ENCODE data around the gene TAMALIN. TPM values are rescaled to one million over a fixed set of nuclear protein-coding genes. Genes with fewer than 3 reads are reported as not detected.

Gene TAMALIN
- total RNA-seq (2014; rRNA removed; shearing (Covaris generic)) (3.0 and 3.5 TPM in 2 replicates), polyA plus RNA-seq (2016; fragmentation: Nextera tagmentation; extraction: Ambion mirVana) (0.34 and 0.73 TPM in 2 replicates)
- long read RNA-seq: 0 reads

DNA sequence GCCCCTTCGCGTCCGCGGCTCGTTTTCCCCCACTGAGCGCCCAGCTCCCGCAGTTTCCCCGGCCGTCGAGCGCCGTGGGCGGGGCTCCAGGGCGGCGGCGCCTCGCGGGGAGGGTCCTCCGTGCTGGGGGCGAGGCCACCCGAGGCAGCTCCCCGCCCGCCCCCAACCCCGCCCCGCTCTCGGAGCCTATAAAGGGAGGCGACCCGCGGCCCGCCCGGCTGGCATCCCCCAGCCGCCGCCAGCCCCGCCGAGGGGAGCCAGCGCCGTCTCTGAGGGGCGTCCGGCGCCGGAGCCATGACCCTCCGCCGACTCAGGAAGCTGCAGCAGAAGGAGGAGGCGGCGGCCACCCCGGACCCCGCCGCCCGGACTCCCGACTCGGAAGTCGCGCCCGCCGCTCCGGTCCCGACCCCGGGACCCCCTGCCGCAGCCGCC, at the start of gene TAMALIN:
TSS of gene TAMALIN (plus strand) at position 221 of the 432 bp plus-strand sequence. CDS start at position 295, 74 bp downstream.
- Mint-ChIP-seq H3K9me3 (no peaks in the 10 kb centered on the region; the same call in 2 of the 3 replicates), H3K4me1 (peaks cover 45% of the 10 kb centered on the region), H3K4me3 (peak within 1 kb of the TSS; percentile 91), H3K36me3 (ENCODE audit: low read depth) (no peaks in the 10 kb centered on the region), H3K27ac (no peak within 1 kb of the TSS), H3K27me3 (ENCODE audit: insufficient read depth, low read depth, poor library complexity) (peaks cover 65% of the 10 kb centered on the region)
- Histone ChIP-seq H3K27me3 (ENCODE audit: insufficient read depth) (peaks cover 57% of the 10 kb centered on the region), H3K79me2 (replicated peaks; ENCODE audit: insufficient read depth) (no peaks in the 10 kb centered on the region), H3K4me3 (peak within 1 kb of the TSS; percentile 77), H3K36me3 (ENCODE audit: insufficient read depth) (no peaks in the 10 kb centered on the region), H3F3A (replicated peaks; ENCODE audit: low read depth) (peaks cover 10% of the 10 kb centered on the region; the same call in 1 of the 2 replicates), H4K20me1 (replicated peaks; ENCODE audit: insufficient read depth) (no peaks in the 10 kb centered on the region), H3K4me1 (ENCODE audit: insufficient read depth) (peaks cover 27% of the 10 kb centered on the region), H2AFZ (peak within 1 kb of the TSS; percentile 81), H3K4me2 (peak within 1 kb of the TSS; percentile 97), H3K9me2 (ENCODE audit: insufficient read depth) (no peaks in the 10 kb centered on the region), H3K27ac (ENCODE audit: low read depth) (no peak within 1 kb of the TSS)
- ATAC-seq: peak; percentile 13
- TF ChIP-seq ZNF114 (CRISPR knock-in tag; IDR thresholded peaks at IDR 0.05): no peak
- TF ChIP-seq POLR2AphosphoS5 (IDR thresholded peaks at IDR 0.05; ENCODE audit: low read depth): 0 out of 2 replicates have a peak, but pooled peaks have one; percentile 24
- TF ChIP-seq, protein P1, sequence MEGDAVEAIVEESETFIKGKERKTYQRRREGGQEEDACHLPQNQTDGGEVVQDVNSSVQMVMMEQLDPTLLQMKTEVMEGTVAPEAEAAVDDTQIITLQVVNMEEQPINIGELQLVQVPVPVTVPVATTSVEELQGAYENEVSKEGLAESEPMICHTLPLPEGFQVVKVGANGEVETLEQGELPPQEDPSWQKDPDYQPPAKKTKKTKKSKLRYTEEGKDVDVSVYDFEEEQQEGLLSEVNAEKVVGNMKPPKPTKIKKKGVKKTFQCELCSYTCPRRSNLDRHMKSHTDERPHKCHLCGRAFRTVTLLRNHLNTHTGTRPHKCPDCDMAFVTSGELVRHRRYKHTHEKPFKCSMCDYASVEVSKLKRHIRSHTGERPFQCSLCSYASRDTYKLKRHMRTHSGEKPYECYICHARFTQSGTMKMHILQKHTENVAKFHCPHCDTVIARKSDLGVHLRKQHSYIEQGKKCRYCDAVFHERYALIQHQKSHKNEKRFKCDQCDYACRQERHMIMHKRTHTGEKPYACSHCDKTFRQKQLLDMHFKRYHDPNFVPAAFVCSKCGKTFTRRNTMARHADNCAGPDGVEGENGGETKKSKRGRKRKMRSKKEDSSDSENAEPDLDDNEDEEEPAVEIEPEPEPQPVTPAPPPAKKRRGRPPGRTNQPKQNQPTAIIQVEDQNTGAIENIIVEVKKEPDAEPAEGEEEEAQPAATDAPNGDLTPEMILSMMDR (conservative IDR thresholded peaks at IDR 0.05; ENCODE audit: low read depth in 2 of 2): no peak
- TF ChIP-seq, protein P2, sequence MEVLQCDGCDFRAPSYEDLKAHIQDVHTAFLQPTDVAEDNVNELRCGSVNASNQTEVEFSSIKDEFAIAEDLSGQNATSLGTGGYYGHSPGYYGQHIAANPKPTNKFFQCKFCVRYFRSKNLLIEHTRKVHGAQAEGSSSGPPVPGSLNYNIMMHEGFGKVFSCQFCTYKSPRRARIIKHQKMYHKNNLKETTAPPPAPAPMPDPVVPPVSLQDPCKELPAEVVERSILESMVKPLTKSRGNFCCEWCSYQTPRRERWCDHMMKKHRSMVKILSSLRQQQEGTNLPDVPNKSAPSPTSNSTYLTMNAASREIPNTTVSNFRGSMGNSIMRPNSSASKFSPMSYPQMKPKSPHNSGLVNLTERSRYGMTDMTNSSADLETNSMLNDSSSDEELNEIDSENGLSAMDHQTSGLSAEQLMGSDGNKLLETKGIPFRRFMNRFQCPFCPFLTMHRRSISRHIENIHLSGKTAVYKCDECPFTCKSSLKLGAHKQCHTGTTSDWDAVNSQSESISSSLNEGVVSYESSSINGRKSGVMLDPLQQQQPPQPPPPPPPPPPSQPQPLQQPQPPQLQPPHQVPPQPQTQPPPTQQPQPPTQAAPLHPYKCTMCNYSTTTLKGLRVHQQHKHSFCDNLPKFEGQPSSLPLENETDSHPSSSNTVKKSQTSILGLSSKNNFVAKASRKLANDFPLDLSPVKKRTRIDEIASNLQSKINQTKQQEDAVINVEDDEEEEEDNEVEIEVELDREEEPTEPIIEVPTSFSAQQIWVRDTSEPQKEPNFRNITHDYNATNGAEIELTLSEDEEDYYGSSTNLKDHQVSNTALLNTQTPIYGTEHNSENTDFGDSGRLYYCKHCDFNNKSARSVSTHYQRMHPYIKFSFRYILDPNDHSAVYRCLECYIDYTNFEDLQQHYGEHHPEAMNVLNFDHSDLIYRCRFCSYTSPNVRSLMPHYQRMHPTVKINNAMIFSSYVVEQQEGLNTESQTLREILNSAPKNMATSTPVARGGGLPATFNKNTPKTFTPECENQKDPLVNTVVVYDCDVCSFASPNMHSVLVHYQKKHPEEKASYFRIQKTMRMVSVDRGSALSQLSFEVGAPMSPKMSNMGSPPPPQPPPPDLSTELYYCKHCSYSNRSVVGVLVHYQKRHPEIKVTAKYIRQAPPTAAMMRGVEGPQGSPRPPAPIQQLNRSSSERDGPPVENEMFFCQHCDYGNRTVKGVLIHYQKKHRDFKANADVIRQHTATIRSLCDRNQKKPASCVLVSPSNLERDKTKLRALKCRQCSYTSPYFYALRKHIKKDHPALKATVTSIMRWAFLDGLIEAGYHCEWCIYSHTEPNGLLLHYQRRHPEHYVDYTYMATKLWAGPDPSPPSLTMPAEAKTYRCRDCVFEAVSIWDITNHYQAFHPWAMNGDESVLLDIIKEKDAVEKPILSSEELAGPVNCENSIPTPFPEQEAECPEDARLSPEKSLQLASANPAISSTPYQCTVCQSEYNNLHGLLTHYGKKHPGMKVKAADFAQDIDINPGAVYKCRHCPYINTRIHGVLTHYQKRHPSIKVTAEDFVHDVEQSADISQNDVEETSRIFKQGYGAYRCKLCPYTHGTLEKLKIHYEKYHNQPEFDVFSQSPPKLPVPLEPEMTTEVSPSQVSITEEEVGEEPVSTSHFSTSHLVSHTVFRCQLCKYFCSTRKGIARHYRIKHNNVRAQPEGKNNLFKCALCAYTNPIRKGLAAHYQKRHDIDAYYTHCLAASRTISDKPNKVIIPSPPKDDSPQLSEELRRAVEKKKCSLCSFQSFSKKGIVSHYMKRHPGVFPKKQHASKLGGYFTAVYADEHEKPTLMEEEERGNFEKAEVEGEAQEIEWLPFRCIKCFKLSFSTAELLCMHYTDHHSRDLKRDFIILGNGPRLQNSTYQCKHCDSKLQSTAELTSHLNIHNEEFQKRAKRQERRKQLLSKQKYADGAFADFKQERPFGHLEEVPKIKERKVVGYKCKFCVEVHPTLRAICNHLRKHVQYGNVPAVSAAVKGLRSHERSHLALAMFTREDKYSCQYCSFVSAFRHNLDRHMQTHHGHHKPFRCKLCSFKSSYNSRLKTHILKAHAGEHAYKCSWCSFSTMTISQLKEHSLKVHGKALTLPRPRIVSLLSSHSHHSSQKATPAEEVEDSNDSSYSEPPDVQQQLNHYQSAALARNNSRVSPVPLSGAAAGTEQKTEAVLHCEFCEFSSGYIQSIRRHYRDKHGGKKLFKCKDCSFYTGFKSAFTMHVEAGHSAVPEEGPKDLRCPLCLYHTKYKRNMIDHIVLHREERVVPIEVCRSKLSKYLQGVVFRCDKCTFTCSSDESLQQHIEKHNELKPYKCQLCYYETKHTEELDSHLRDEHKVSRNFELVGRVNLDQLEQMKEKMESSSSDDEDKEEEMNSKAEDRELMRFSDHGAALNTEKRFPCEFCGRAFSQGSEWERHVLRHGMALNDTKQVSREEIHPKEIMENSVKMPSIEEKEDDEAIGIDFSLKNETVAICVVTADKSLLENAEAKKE (CRISPR knock-in tag; IDR thresholded peaks at IDR 0.05): no peak
- no peak for TF ChIP-seq ZNF331 (CRISPR knock-in tag; IDR thresholded peaks at IDR 0.05; ENCODE audit: low read depth)
- peak; percentile 53 for DNase-seq (ENCODE audit: low spot score)
